ENCODE results near the gene THRB. TPM values are rescaled to one million over a fixed set of nuclear protein-coding genes. Genes with fewer than 3 reads are reported as not detected.

The THRB gene
- total RNA-seq, 1 donor from 2014 or later, result 19.7 TPM

- DNase-seq (no peak), ATAC-seq (no peak)
- Histone ChIP-seq H3K4me3 (no peak overlapping the region), H3K27me3 (no peaks in the 10 kb centered on the region), H3K36me3 (no peaks in the 10 kb centered on the region), H3K4me1 (peaks cover 15% of the 10 kb centered on the region), H3K27ac (no peak overlapping the region), H3K9me3 (no peaks in the 10 kb centered on the region)
- TF ChIP-seq CTCF (IDR thresholded peaks at IDR 0.05), result no peak
- intact Hi-C loops (cut with DNase I), result loop anchor here (10.0 kb wide), 1 partner anchor 225 kb away; no protein-coding TSS in a partner anchor
Measured at GRCh38 chr3:24490151-24490550, 4.5 kb downstream of the THRB start.

DNA sequence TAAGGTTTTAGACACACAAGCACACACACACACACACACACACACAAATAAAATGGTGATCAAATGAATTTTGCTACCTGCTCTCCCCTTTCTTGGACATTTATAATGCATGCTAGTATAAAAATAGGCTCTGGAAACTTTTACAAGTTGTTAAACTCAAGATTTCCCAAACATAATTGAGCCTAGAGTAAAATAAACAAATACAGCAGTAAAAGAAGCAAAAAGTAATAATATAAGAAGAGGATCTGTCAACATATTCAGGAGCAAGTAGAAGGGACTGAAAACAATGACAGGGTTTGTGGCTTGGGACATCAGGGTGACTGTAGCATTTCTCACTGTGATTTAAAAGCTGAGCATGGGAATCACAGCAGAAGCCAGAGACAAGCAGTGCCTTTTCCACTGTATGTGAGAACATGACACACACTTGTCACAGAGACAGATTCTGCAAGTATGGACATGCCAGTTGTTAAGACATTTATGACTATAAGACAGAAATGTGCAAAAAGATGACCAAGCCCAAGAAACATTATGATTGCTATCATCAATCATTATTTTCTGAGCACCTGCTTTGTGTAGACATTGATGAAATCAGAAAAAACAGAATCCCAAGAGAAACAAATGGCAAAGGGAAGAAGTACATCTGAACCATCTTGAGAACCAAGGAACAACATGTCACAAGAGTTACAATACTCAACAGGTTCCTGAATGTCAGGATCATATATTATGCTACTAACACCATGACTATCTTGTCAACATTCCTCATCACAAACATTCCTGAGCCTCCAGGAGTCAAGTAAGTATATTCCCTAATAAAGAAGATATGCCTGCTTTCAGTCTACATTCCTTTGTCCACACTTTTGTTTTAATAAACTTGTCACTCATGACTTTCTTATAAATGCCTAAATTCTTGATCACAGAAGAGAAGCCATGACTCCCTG, 7.1 kb downstream of the THRB start:
- no peaks in the 10 kb centered on the region for H3K36me3 ChIP-seq
- ATAC-seq (no peak), DNase-seq (no peak)
- H3K27me3 ChIP-seq, result no peaks in the 10 kb centered on the region
- no peaks in the 10 kb centered on the region for H3K9me3 ChIP-seq
- peaks cover 15% of the 10 kb centered on the region for H3K4me1 ChIP-seq
- no peak overlapping the region for H3K27ac ChIP-seq
- no peak for TF ChIP-seq CTCF (IDR thresholded peaks at IDR 0.05)
- intact Hi-C loops (cut with DNase I), result no loop called here
- no peak overlapping the region for H3K4me3 ChIP-seq

DNA sequence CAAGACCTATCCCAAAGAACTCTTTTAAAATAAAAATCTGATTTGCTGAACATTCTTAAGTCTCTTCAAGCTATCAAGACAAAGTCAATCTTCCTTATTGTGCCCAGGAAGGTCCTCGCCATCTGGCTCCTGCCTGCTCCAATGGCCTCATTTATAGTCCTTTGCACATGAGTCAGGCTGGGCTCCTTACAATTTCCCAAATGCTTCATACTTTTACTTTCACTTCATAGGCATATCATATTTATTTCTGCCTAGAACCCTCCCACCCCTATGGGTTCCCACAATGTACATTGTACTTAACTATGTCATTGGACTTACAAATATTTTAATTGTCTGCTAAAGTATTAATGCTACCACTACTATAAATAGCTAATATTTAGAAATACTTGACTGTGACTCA, 9.1 kb downstream of the THRB start:
- TF ChIP-seq CTCF (IDR thresholded peaks at IDR 0.05), result no peak
- DNase-seq (no peak), ATAC-seq (no peak)
- Histone ChIP-seq H3K27ac (no peak overlapping the region), H3K27me3 (no peaks in the 10 kb centered on the region), H3K36me3 (no peaks in the 10 kb centered on the region), H3K4me1 (peaks cover 11% of the 10 kb centered on the region), H3K9me3 (no peaks in the 10 kb centered on the region), H3K4me3 (no peak overlapping the region)
- intact Hi-C loops (cut with DNase I), result no loop called here

- Histone ChIP-seq H3K9me3 (no peaks in the 10 kb centered on the region), H3K27me3 (no peaks in the 10 kb centered on the region), H3K36me3 (no peaks in the 10 kb centered on the region), H3K4me3 (no peak overlapping the region), H3K4me1 (peaks cover 4% of the 10 kb centered on the region), H3K27ac (no peak overlapping the region)
- DNase-seq (no peak), ATAC-seq (peak; percentile 69)
- no peak for TF ChIP-seq CTCF (IDR thresholded peaks at IDR 0.05)
- intact Hi-C loops (cut with DNase I), result no loop called here
Measured at GRCh38 chr3:24483873-24484272, 10.8 kb downstream of the THRB start.

- TF ChIP-seq CTCF (IDR thresholded peaks at IDR 0.05), result no peak
- Histone ChIP-seq H3K4me3 (no peak overlapping the region), H3K9me3 (no peaks in the 10 kb centered on the region), H3K36me3 (no peaks in the 10 kb centered on the region), H3K4me1 (peaks cover 4% of the 10 kb centered on the region), H3K27ac (no peak overlapping the region), H3K27me3 (no peaks in the 10 kb centered on the region)
- intact Hi-C loops (cut with DNase I), result no loop called here
- DNase-seq (no peak), ATAC-seq (no peak)
Measured at GRCh38 chr3:24482096-24482705, 12.4 kb downstream of the THRB start.
